ENCODE results near the gene MDM4.
"Not testable (repeated sequence)": the region's sequence is repeated elsewhere in the genome, so short reads cannot be mapped to it uniquely, and the experiment has no call there.

The MDM4 gene

GRCh38 chr1:204516180-204516879 is at the start of gene MDM4:
TSS of gene MDM4 (plus strand) at chr1:204516406. CDS start at chr1:204525519, 9,113 bp downstream.
- peak; percentile 98 for DNase-seq

- DNase-seq = no peak
Measured at GRCh38 chr1:204466416-204467405, 49.5 kb upstream of the MDM4 start.

DNA sequence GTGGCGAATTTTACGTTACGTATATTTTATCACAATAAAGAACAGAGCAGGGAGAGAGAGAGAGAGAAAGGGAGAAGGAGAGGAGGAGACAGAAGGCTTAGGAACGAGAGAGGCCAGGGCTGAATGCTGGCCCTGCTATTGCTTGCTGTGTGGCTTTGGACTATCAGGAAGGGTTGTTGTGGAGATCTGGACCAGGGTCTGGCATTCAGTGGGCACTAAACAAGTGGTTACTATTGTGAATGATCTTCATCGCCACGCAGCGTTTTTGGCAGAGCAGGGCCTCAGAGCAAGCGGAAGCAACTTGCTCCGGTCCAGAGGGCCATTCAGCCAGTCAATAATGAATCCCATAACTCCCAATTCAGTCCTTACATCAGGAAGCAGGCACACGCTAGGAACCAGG is 48.0 kb upstream of the MDM4 start:
- DNase-seq = no peak

DNA sequence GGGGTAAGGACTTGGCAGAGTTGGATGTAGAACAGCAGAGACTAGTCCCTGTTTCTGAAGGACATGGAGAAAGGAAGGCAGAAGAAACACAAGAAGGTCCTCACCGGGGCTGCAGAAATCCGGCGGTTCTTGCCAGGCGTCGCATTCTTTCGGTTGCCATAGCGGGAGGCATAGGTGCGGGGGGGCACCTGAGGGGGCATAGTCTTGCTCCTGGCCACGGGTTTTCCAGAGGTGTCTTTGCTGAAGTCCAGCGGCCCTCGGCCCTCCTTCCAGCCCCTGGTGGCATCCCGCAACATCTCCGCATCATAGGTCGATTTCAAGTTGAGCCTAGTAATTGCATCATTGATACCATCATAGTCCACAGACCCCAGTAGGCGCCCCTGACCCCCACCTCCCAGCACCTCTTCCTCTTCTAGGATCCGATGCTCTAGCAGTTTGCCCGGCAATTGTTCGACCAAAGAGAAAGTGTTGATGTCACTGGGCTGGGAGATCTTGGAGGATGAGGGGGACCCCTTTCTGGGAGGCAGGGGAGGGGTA is 47.4 kb upstream of the MDM4 start:
- DNase-seq = no peak

DNA sequence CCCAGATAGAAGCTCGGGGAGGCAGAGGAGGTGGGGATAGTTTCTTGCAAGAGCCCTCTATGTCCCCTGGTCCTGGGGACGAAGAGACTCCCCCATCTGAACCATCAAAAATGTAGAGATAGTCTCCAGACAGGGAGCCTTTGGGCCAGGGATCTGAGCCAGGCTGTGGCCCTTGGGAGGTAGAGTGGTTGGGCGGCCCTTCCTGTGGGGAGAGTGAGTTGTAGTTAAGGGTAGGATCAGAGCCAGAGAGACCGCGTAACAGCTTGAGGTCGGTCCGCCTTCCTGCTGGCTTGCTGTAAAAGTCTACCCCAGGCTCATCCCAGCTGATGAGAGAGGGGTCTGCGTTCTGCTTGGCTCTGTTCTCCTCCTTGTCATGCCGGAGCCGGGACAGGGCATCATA is 46.9 kb upstream of the MDM4 start:
- DNase-seq = no peak

GRCh38 chr1:204471687-204472086 is 44.5 kb upstream of the MDM4 start:
- no peak for DNase-seq

- no peak for DNase-seq
Measured at GRCh38 chr1:204472660-204473059, 43.5 kb upstream of the MDM4 start.

DNA sequence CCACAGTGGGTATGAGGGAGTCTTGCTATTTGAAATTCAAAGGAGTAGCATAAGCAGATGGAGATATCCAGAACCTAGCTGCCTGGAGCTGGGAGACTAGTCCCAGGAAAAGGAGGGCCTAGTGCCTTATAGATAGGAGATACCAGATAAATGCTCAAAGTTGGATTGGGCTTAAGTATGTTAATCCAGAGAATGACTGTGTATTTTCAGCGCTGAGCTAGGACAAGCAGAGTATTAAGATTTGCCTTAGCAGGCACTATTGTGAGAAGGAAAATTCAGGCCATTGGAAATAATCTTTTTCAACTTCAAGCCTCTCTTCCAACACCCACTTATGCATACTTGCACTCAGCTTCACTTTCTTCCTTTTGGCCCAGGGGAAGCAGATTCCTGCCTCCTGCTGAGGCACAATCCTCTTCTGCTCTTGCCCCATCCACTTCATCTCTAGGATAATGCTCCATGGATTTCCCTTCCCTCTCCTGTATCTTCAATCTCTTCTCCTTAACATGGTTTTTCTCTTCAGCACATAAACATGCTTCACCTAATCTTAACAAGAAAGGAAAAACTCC is 42.7 kb upstream of the MDM4 start:
- DNase-seq = no peak

GRCh38 chr1:204475656-204476432 is 40.4 kb upstream of the MDM4 start:
- no peak for DNase-seq

DNA sequence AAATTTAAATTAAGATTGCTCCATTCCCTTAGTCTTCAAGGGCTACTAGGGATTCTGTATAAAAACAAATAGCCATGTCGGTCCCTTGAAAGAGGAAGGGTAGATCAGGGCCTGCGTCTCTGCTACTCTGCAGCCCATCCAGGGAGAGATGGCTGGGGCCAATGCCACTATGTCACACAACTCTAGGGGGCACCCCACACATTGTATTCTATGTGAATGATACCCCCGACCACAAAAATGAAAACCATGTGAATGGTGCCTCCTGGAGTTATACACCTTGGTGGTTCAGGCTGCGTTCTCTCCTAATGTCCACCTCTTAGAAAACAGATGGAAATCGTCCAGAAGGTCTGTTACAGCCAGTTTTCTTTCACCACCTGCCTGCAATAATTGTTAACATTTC is 39.6 kb upstream of the MDM4 start:
- DNase-seq = no peak

GRCh38 chr1:204477036-204477740 is 39.0 kb upstream of the MDM4 start:
- DNase-seq = no peak

DNA sequence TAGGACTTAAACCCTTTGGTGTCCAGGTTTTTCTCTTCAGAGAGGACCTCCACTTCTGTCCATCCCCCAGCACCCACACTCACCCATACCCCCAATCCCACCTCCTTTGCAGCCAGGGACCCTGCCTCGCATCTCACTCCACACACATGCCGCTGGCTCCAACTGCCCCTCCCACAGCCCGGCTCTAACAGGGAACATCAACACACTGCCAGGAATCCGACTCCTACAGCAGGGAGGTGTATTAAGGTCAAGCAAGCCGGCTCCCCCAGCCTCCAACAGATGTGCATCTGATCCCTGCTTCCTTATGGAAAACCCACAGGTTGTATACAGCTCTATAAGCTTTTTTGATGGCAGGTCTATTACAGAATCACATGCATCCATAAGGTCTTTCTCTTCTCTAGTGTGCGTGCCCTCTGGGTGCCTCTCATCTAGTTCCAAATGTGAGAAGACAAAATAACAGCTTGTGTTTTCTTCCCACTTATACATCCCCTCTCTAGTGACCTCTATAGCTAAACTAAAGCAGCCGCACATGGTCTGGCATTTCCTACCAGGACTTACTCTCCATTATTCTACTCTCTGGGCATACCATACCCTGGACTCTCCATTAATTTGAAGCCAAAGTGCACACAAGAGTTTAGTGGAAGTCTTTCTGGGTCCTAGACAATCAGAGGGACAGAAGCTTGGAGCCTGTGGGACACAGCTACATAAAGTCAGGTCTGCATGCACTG is 37.9 kb upstream of the MDM4 start:
- no peak for DNase-seq

DNA sequence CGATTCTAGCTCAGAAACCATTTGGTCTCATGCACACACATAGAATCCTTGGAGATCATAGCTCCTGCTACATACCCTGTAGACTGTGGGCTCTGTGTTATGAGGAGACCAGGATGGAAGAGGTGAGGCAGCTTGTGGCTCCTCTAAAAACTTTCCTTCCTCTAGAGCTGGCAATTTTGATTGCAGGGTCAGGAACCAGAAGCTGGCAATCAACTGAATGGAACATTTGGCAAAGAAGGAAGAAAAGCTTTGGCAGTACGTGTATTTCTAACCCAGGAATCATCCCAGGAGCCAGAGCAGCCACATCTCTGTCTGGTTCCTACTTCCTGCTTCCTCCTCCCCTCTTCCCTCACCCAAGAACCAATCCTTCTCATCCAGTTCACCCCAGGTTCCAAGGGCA is 37.3 kb upstream of the MDM4 start:
- no peak for DNase-seq

- DNase-seq = no peak
Measured at GRCh38 chr1:204479387-204480136, 36.6 kb upstream of the MDM4 start.

DNA sequence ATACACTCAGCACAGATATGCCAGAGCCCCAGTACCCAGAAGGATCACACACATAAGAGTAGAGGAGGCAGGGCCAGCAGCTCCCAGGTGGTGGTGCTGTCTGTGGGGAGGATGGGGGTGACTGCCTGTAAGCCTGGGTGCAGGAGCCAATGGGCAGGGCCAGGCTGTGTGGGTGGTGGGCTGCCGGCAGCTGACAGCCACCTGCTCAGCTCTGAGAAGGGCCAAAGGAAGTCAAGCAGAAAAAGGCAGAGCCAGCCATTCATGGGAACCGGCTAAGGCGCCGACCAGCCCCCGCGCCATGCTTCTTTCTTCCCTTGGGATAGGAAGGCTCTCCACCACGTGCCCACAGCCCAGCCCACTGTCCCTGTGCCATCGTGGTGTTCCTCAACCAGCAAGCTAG is 35.7 kb upstream of the MDM4 start:
- no peak for DNase-seq

DNA sequence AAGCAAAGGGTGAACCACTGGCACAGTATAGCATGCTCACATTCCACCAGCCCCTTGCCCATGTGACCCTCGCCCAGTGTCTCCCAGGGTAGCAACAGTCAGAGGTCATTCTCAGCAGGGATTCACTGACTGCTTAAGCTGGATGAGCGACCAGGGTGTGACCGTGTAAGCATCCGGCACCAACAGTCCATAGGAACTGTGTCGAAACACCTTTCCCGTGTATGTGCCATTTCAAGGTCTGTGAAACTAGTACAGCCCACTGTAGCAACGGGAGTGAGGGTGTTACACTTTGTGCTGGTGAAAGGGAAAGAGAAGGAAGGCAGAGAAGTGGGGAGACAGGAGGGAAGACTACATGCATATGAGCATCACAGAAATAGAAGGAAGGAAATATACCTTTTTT is 32.4 kb upstream of the MDM4 start:
- DNase-seq = no peak

DNA sequence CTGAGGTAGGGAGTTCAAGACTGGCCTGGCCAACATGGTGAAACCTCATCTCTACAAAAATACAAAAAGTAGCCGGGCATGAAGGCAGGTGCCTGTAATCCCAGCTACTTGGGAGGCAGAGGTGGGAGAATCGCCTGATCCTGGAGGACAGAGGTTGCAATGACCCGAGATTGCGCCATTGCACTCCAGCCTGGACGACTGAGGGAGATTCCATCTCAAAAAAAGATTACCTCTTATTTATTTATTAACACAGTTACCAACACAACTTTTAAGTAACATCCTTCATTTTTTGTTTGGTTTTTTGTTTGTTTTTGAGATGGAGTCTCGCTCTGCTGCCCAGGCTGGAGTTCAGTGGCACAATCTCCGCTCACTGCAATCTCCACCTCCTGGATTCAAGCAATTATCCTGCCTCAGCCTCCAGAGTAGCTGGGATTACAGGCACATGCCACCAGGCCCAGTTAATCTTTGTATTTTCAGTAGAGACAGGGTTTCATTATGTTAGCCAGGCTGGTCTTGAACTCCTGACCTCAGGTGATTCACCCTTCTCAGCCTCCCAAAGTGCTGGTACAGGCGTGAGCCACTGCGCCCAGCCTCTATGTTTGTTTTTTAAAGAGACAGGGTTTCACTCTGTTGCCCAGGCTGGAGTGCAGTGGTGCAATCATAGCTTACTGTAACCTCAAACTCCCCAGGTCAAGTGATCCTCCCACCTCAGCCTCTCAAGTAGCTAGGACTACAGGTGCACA is 29.5 kb upstream of the MDM4 start:
- DNase-seq = not testable (repeated sequence)

GRCh38 chr1:204487256-204487615 is 29.0 kb upstream of the MDM4 start:
- no peak for DNase-seq

DNA sequence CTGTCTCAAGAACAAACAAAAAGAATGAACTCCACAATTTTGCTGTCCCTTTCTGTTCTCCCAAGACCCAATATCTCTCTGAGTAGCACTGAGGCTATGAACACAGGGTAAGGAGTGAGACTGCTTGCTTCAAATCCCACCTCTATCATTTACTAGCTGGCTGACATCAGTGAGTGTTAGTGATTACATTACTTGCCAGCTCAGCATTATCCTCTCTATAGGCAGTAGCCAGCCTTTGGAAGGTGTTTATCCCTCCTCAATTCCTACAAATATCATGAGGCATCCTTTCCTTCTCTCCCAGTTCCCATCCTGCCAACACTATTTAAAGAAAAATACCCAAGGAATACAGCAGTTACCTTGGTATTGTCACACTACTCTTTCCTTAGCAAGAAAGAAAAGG is 24.6 kb upstream of the MDM4 start:
- no peak for DNase-seq
